ENCODE data around the gene PXMP4.

DNA sequence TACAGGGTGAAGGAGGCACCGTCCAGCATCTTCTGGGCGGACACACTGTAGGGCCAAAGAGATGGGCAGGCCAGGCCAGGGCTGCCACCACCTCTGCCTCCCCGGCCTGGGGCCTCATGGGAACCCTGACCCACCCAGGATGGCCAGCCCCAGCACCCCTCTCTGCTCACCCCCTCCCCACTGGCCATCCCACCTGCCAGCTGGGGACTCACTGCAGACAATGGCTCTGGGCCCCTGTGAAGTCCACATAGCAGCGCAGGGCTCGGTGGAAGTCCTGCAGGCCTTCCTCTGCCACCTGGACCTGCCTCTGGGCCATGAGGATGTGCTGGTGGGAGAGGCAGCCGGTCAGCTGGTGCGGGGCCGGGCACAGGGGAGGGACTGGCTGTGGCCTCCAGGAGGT lies 61.6 kb downstream of the PXMP4 start:
- no peak for TF ChIP-seq SIN3A (IDR thresholded peaks at IDR 0.05; ENCODE audit: borderline replicate concordance, insufficient read depth, low read length)
- TF ChIP-seq POLR2AphosphoS5 (IDR thresholded peaks at IDR 0.05; ENCODE audit: low read depth, low read length), result no peak
- TF ChIP-seq FOXP2 (optimal IDR thresholded peaks at IDR 0.05; ENCODE audit: borderline replicate concordance, extremely low read depth, extremely low read length, insufficient read depth), result no peak
- TF ChIP-seq, protein P1, sequence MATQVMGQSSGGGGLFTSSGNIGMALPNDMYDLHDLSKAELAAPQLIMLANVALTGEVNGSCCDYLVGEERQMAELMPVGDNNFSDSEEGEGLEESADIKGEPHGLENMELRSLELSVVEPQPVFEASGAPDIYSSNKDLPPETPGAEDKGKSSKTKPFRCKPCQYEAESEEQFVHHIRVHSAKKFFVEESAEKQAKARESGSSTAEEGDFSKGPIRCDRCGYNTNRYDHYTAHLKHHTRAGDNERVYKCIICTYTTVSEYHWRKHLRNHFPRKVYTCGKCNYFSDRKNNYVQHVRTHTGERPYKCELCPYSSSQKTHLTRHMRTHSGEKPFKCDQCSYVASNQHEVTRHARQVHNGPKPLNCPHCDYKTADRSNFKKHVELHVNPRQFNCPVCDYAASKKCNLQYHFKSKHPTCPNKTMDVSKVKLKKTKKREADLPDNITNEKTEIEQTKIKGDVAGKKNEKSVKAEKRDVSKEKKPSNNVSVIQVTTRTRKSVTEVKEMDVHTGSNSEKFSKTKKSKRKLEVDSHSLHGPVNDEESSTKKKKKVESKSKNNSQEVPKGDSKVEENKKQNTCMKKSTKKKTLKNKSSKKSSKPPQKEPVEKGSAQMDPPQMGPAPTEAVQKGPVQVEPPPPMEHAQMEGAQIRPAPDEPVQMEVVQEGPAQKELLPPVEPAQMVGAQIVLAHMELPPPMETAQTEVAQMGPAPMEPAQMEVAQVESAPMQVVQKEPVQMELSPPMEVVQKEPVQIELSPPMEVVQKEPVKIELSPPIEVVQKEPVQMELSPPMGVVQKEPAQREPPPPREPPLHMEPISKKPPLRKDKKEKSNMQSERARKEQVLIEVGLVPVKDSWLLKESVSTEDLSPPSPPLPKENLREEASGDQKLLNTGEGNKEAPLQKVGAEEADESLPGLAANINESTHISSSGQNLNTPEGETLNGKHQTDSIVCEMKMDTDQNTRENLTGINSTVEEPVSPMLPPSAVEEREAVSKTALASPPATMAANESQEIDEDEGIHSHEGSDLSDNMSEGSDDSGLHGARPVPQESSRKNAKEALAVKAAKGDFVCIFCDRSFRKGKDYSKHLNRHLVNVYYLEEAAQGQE (IDR thresholded peaks at IDR 0.05; ENCODE audit: insufficient read depth in 1 of 2, low read depth in 2 of 2, low read length in 2 of 2), result no peak
- TF ChIP-seq TAF1 (IDR thresholded peaks at IDR 0.05; ENCODE audit: borderline replicate concordance, insufficient read depth, low read length), result no peak

Data from PFSK-1 (cell line).